ENCODE measurements around the gene LRRC38. TPM values are rescaled to one million over a fixed set of nuclear protein-coding genes. Genes with fewer than 3 reads are reported as not detected.

LRRC38 gene
- total and polyA plus RNA-seq, 12 donors = 3.2 to 60.3 (median 9.5) TPM

DNA sequence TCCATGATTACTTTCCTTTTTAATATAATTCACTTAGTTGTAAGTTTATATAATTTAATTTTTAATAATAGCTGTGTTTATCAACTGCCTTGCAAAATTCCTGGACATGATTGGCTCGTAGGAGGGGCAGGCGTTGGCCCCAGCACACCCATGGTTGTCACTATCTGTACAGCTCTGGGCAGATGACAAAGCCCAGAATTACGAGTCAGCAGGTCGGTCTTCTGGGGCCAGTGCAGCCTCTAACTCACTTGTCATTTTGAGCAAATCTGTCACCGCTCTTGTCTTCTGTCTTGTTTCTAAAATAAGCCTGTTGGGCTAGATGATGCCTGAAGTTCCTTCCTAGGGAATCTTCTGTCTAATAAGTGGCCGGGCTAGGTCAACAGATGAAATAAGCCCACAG lies 21.4 kb upstream of the LRRC38 start:
- intact Hi-C loops (cut with DNase I) = no loop called here

DNA sequence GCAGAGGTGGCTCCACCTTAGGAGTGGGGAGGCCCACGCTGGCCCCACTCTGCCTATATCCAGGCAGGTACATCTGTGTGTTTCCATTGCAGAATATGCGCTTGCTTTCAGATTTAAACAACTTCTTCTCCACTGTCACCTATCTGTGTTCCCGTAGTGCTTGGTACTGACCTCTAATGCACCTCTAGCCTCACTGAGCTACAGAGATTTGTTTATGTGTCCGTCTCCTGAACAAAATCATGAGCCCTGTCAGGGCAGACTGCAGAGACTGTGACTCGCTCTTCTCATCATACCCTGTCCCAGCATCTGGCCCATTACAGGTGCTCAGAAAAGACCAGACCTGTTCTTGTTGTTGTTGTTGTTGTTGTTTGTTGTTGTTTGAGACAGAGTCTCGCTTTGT lies 14.5 kb upstream of the LRRC38 start:
- intact Hi-C loops (cut with DNase I) = no loop called here
- WGBS, 4 donors = 83 to 94% (median 85%) methylated on average over 6 of the region's 6 CpGs

More for the DNA sequence above, 21.4 kb upstream of the LRRC38 start:
- H3K36me3 ChIP-seq (replicated peaks in 1 of 2) = no peaks in the 10 kb centered on the region
- no peaks in the 10 kb centered on the region for H3K9me3 ChIP-seq (replicated peaks in 1 of 3)
- no peak for DNase-seq
- no peaks in the 10 kb centered on the region for H3K27me3 ChIP-seq
- no peak overlapping the region for H3K4me3 ChIP-seq
- no peaks in the 10 kb centered on the region for H3K4me1 ChIP-seq (replicated peaks in 1 of 2)
- no peak overlapping the region for H3K27ac ChIP-seq
- TF ChIP-seq POLR2A (IDR thresholded peaks at IDR 0.05) = no peak
- TF ChIP-seq, protein P1, sequence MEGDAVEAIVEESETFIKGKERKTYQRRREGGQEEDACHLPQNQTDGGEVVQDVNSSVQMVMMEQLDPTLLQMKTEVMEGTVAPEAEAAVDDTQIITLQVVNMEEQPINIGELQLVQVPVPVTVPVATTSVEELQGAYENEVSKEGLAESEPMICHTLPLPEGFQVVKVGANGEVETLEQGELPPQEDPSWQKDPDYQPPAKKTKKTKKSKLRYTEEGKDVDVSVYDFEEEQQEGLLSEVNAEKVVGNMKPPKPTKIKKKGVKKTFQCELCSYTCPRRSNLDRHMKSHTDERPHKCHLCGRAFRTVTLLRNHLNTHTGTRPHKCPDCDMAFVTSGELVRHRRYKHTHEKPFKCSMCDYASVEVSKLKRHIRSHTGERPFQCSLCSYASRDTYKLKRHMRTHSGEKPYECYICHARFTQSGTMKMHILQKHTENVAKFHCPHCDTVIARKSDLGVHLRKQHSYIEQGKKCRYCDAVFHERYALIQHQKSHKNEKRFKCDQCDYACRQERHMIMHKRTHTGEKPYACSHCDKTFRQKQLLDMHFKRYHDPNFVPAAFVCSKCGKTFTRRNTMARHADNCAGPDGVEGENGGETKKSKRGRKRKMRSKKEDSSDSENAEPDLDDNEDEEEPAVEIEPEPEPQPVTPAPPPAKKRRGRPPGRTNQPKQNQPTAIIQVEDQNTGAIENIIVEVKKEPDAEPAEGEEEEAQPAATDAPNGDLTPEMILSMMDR (IDR thresholded peaks at IDR 0.05) = no peak
- 78 to 82% (median 81%) methylated on average over 6 of the region's 6 CpGs for WGBS, 4 donors

DNA sequence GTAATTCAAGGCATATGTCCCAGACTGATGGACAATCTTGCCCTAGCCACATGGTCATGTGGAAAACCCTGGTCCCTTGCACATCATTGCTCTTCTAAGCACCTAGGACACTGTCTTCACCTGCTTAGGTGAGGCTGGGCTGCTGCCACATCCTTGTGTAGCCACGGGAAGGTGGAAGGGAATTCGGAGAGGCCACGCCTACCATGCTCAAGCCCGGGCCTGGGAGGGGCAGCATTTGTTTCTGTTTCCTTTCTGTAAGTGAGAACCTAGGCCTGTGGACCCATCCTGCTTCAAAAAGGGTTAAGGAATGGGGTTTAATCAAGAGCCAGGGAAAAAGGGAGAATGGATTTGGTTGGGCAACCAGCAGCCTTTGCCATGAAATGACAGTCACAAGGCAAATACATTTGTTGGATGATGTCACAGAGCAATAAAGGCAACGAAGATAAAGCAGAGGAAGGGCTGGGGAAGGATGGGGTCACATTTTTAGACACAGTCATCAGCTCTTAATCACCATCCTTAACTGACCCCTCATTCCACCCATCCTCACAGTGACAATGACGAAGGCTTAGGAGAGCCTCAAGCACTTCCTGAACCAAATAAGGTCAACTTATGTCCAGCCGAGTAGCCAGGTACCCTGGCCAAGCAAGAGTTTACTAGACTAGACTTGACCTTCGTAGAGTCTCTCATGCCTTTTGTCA lies 10.1 kb upstream of the LRRC38 start:
- WGBS, 4 donors = 51 to 60% (median 57%) methylated on average over 8 of the region's 8 CpGs
- H3K36me3 ChIP-seq (replicated peaks in 1 of 2) = no peaks in the 10 kb centered on the region
- no peak overlapping the region for H3K27ac ChIP-seq
- no peaks in the 10 kb centered on the region for H3K27me3 ChIP-seq
- H3K4me1 ChIP-seq (replicated peaks in 1 of 2) = no peaks in the 10 kb centered on the region
- no peaks in the 10 kb centered on the region for H3K9me3 ChIP-seq (replicated peaks in 1 of 3)
- intact Hi-C loops (cut with DNase I) = no loop called here
- no peak overlapping the region for H3K4me3 ChIP-seq
- DNase-seq = no peak
- TF ChIP-seq, protein P1 (IDR thresholded peaks at IDR 0.05) = no peak
- TF ChIP-seq POLR2A (IDR thresholded peaks at IDR 0.05) = no peak

More for the DNA sequence above, 14.5 kb upstream of the LRRC38 start:
- TF ChIP-seq POLR2A (IDR thresholded peaks at IDR 0.05) = no peak
- TF ChIP-seq, protein P1 (IDR thresholded peaks at IDR 0.05) = no peak
- no peak for DNase-seq
- Histone ChIP-seq H3K27ac (no peak overlapping the region), H3K36me3 (replicated peaks in 1 of 2) (no peaks in the 10 kb centered on the region), H3K4me1 (replicated peaks in 1 of 2) (no peaks in the 10 kb centered on the region), H3K9me3 (replicated peaks in 1 of 3) (no peaks in the 10 kb centered on the region), H3K4me3 (no peak overlapping the region), H3K27me3 (no peaks in the 10 kb centered on the region)

DNA sequence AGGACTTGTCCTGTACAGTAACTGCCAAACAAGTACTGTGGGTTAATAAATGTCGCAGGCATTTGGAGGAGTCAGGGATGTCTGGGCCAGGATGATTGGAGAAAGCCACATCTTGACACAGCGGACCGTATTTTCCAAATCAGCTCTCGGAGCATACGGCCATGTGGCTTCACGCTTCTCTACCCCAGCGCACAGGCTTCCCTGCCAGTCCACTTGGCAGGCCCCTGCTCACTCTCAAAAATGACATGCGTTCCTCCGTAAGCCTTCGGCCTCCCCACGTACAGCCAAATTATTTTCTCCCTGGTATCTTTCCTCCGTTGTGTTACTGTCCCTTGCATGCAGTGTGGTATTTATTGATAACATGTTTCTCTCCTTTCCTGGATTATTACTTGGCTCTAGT lies 7.2 kb upstream of the LRRC38 start:
- intact Hi-C loops (cut with DNase I) = no loop called here
- Histone ChIP-seq H3K4me3 (no peak overlapping the region), H3K36me3 (replicated peaks in 1 of 2) (no peaks in the 10 kb centered on the region), H3K4me1 (replicated peaks in 1 of 2) (peaks cover 0 to 9% of the 10 kb centered on the region in 2 donors), H3K27me3 (no peaks in the 10 kb centered on the region), H3K27ac (no peak overlapping the region), H3K9me3 (replicated peaks in 1 of 3) (no peaks in the 10 kb centered on the region)
- WGBS, 4 donors = 85 to 93% (median 88%) methylated on average over 12 of the region's 12 CpGs
- TF ChIP-seq, protein P1 (IDR thresholded peaks at IDR 0.05) = no peak
- no peak for TF ChIP-seq POLR2A (IDR thresholded peaks at IDR 0.05)
- DNase-seq = no peak

Data from adrenal gland (tissue), 12 donors.